Retina (tissue), 1 donor: ENCODE data around the gene VWDE.

ENCODE experiments used
- DNase-seq: peaks from one replicate; pipeline ENCODE4 v3.0.0-alpha.2; 2016

Gene VWDE

GRCh38 chr7:12281038-12281437 is 122.6 kb downstream of the VWDE start:
- no peak for DNase-seq
